GM19397 (cell line): Measurements from ENCODE around the gene MRTFA.
A peak's percentile ranks its signal among the peaks of the same experiment; 100 is the strongest.
"Not testable (repeated sequence)": the region's sequence is repeated elsewhere in the genome, so short reads cannot be mapped to it uniquely, and the experiment has no call there.

Experiments used
- ATAC-seq: cut with Tn5 transposase; IDR thresholded peaks from one replicate; pipeline ENCODE4 v1.9.1; 2021; ENCODE audit warnings: mild to moderate bottlenecking, moderate library complexity; ENCODE audit not compliant: unreplicated experiment

Gene MRTFA

GRCh38 chr22:40502919-40503318 lies 133.6 kb downstream of the MRTFA start:
- ATAC-seq: no peak

GRCh38 chr22:40500465-40500786 lies 136.1 kb downstream of the MRTFA start:
- ATAC-seq: not testable (repeated sequence)

GRCh38 chr22:40499209-40499623 lies 137.3 kb downstream of the MRTFA start:
- no peak for ATAC-seq

GRCh38 chr22:40498420-40499208 lies 137.9 kb downstream of the MRTFA start:
- ATAC-seq: no peak

- no peak for ATAC-seq
These were observed 143.1 kb downstream of the MRTFA start for GRCh38 chr22:40493441-40493840.

GRCh38 chr22:40491990-40492631 lies 144.4 kb downstream of the MRTFA start:
- ATAC-seq: peak; percentile 92

GRCh38 chr22:40487663-40488249 lies 148.8 kb downstream of the MRTFA start:
- ATAC-seq: no peak

- ATAC-seq: no peak
These were observed 149.4 kb downstream of the MRTFA start for GRCh38 chr22:40486962-40487602.

- ATAC-seq: no peak
These were observed 150.5 kb downstream of the MRTFA start for GRCh38 chr22:40485813-40486667.

GRCh38 chr22:40484906-40485669 lies 151.4 kb downstream of the MRTFA start:
- no peak for ATAC-seq

- ATAC-seq: no peak
These were observed 153.6 kb downstream of the MRTFA start for GRCh38 chr22:40482886-40483285.

GRCh38 chr22:40482391-40482790 lies 154.1 kb downstream of the MRTFA start:
- no peak for ATAC-seq

GRCh38 chr22:40480996-40481395 lies 155.5 kb downstream of the MRTFA start:
- ATAC-seq: no peak

GRCh38 chr22:40479887-40480538 lies 156.5 kb downstream of the MRTFA start:
- ATAC-seq: no peak

GRCh38 chr22:40479126-40479800 lies 157.3 kb downstream of the MRTFA start:
- no peak for ATAC-seq

GRCh38 chr22:40478338-40479125 lies 158.0 kb downstream of the MRTFA start:
- no peak for ATAC-seq

GRCh38 chr22:40477683-40478337 lies 158.7 kb downstream of the MRTFA start:
- ATAC-seq: no peak

- no peak for ATAC-seq
These were observed 160.2 kb downstream of the MRTFA start for GRCh38 chr22:40476341-40476740.
